DND-41 (cell line): Measurements from ENCODE around the gene THBS1.

Experiments used
- EZH2 ChIP-seq: IDR thresholded peaks from 3 replicates; pipeline ENCODE4 v1.6.1; 2012; ENCODE audit warnings: borderline replicate concordance, low read depth, mild to moderate bottlenecking, moderate library complexity, low read length, inconsistent platforms; ENCODE audit not compliant: severe bottlenecking
- TF ChIP-seq, protein P1 (sequence below): IDR thresholded peaks from 2 replicates; pipeline ENCODE4 v1.5.1; 2012; ENCODE audit warnings: borderline replicate concordance, low read length, moderate library complexity, mild to moderate bottlenecking; ENCODE audit not compliant: poor library complexity, severe bottlenecking; ENCODE audit errors: extremely low read depth

GRCh38 chr15:39608185-39609139, 27.6 kb downstream of the THBS1 start:
- TF ChIP-seq, protein P1, sequence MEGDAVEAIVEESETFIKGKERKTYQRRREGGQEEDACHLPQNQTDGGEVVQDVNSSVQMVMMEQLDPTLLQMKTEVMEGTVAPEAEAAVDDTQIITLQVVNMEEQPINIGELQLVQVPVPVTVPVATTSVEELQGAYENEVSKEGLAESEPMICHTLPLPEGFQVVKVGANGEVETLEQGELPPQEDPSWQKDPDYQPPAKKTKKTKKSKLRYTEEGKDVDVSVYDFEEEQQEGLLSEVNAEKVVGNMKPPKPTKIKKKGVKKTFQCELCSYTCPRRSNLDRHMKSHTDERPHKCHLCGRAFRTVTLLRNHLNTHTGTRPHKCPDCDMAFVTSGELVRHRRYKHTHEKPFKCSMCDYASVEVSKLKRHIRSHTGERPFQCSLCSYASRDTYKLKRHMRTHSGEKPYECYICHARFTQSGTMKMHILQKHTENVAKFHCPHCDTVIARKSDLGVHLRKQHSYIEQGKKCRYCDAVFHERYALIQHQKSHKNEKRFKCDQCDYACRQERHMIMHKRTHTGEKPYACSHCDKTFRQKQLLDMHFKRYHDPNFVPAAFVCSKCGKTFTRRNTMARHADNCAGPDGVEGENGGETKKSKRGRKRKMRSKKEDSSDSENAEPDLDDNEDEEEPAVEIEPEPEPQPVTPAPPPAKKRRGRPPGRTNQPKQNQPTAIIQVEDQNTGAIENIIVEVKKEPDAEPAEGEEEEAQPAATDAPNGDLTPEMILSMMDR: no peak
- TF ChIP-seq EZH2: no peak
